GM06990 (cell line): ENCODE measurements around the gene PTPRN2.
"Not testable (repeated sequence)": the region's sequence is repeated elsewhere in the genome, so short reads cannot be mapped to it uniquely, and the experiment has no call there.

Experiments used
- DNase-seq: peaks from one replicate; pipeline ENCODE4 v3.0.0-alpha.2; 2011; ENCODE audit not compliant: insufficient read length; ENCODE audit errors: extremely low read depth
- H3K27me3 ChIP-seq: replicated peaks from 2 replicates; pipeline ENCODE4 v1.6.0; 2011; ENCODE audit warnings: low read length; ENCODE audit not compliant: control insufficient read depth, insufficient read depth
- H3K36me3 ChIP-seq: 2 replicates; pipeline ENCODE4 v1.5.1; 2011; ENCODE audit warnings: low read length; ENCODE audit not compliant: control insufficient read depth, insufficient read depth
- H3K4me3 ChIP-seq: replicated peaks from 2 replicates; pipeline ENCODE4 v1.5.1; 2011; ENCODE audit warnings: low read depth, mild to moderate bottlenecking, control low read depth, low read length
- CTCF ChIP-seq: IDR thresholded peaks from 2 replicates; pipeline ENCODE4 v1.5.1; 2011; ENCODE audit warnings: low read length, control low read depth, mild to moderate bottlenecking, inconsistent platforms; ENCODE audit not compliant: insufficient read depth, poor library complexity, severe bottlenecking

Gene PTPRN2

GRCh38 chr7:157734676-157735640 is 852.7 kb downstream of the PTPRN2 start:
- TF ChIP-seq CTCF = no peak
- no peaks in the 10 kb centered on the region for H3K27me3 ChIP-seq
- no peak for DNase-seq

GRCh38 chr7:157733760-157734395 is 853.7 kb downstream of the PTPRN2 start:
- H3K27me3 ChIP-seq, H3K36me3 ChIP-seq, H3K4me3 ChIP-seq, DNase-seq: not testable (repeated sequence)

More at GRCh38 chr7:157734676-157735640, 852.7 kb downstream of the PTPRN2 start:
- no peak overlapping the region for H3K4me3 ChIP-seq
- H3K36me3 ChIP-seq = no peaks in the 10 kb centered on the region

GRCh38 chr7:157731126-157731525 is 856.5 kb downstream of the PTPRN2 start:
- DNase-seq = no peak
- TF ChIP-seq CTCF = no peak
- H3K36me3 ChIP-seq = no peaks in the 10 kb centered on the region

GRCh38 chr7:157730614-157731013 is 857.0 kb downstream of the PTPRN2 start:
- no peaks in the 10 kb centered on the region for H3K36me3 ChIP-seq
- H3K4me3 ChIP-seq = no peak overlapping the region
- H3K27me3 ChIP-seq = no peaks in the 10 kb centered on the region
- TF ChIP-seq CTCF = no peak
- DNase-seq = no peak

More at GRCh38 chr7:157731126-157731525, 856.5 kb downstream of the PTPRN2 start:
- Histone ChIP-seq H3K27me3 (no peaks in the 10 kb centered on the region), H3K4me3 (no peak overlapping the region)

- Histone ChIP-seq H3K4me3 (no peak overlapping the region), H3K36me3 (no peaks in the 10 kb centered on the region), H3K27me3 (no peaks in the 10 kb centered on the region)
- TF ChIP-seq CTCF = no peak
- no peak for DNase-seq
Measured at GRCh38 chr7:157729566-157729965, 858.1 kb downstream of the PTPRN2 start.

- no peaks in the 10 kb centered on the region for H3K36me3 ChIP-seq
- H3K27me3 ChIP-seq = no peaks in the 10 kb centered on the region
- no peak overlapping the region for H3K4me3 ChIP-seq
- no peak for TF ChIP-seq CTCF
- no peak for DNase-seq
Measured at GRCh38 chr7:157727964-157728615, 859.5 kb downstream of the PTPRN2 start.
